Natural killer cell (primary cell): Measurements from ENCODE around the gene ATP2C2. TPM values are rescaled to one million over a fixed set of nuclear protein-coding genes. Genes with fewer than 3 reads are reported as not detected.

Experiments used
- ATAC-seq, 3 donors: fragments of 150-1000 bp in 2 of 3; fragments of 200-7000 bp in 1 of 3; cut with Tn5 transposase; 1 replicate in 1 of 3; 2 replicates in 2 of 3; pipeline ENCODE4 v1.10.0; 2021; ENCODE audit warnings: mild to moderate bottlenecking in 2 of 3, moderate library complexity in 2 of 3
- DNase-seq, 2 donors: peaks; one replicate each; pipeline versions ENCODE4 v3.0.0 to v3.0.0-alpha.2; 2013 to 2021; ENCODE audit warnings: mixed read lengths in 1 of 2
- H3K27ac ChIP-seq: one replicate; pipeline ENCODE4 v1.5.1; 2013; ENCODE audit warnings: mild to moderate bottlenecking, low read length
- H3K27me3 ChIP-seq: one replicate; pipeline ENCODE4 v1.6.1; 2013; ENCODE audit warnings: low read length; ENCODE audit not compliant: control insufficient read depth, insufficient read depth
- H3K36me3 ChIP-seq: one replicate; pipeline ENCODE4 v1.6.1; 2013; ENCODE audit warnings: low read length; ENCODE audit not compliant: control insufficient read depth, insufficient read depth
- H3K4me1 ChIP-seq: one replicate; pipeline ENCODE4 v1.6.1; 2013; ENCODE audit warnings: low read length; ENCODE audit not compliant: control insufficient read depth, insufficient read depth
- H3K4me3 ChIP-seq: one replicate; pipeline ENCODE4 v1.5.1; 2013; ENCODE audit warnings: low read length
- H3K9me3 ChIP-seq: one replicate; pipeline ENCODE4 v1.6.1; 2013; ENCODE audit warnings: low read length; ENCODE audit not compliant: control insufficient read depth, insufficient read depth
- H3K27ac Mint-ChIP-seq, 2 donors: one replicate each; pipeline ENCODE4 v1.8.0; 2022; ENCODE audit warnings: mild to moderate bottlenecking in 2 of 2, mixed read lengths in 2 of 2, moderate library complexity in 1 of 2
- H3K27me3 Mint-ChIP-seq, 2 donors: one replicate each; pipeline ENCODE4 v1.8.0; 2022; ENCODE audit warnings: low read depth in 2 of 2, mixed read lengths in 2 of 2
- H3K36me3 Mint-ChIP-seq: one replicate; pipeline ENCODE4 v1.8.0; 2022; ENCODE audit warnings: mixed read lengths
- H3K4me1 Mint-ChIP-seq, 2 donors: one replicate each; pipeline ENCODE4 v1.8.0; 2022; ENCODE audit warnings: mixed read lengths in 2 of 2
- H3K4me3 Mint-ChIP-seq: one replicate; pipeline ENCODE4 v1.8.0; 2022; ENCODE audit warnings: mild to moderate bottlenecking, moderate library complexity, mixed read lengths
- H3K9me3 Mint-ChIP-seq, 2 donors: one replicate each; pipeline ENCODE4 v1.8.0; 2022; ENCODE audit warnings: mixed read lengths in 2 of 2
- WGBS: methylation state at CpG from one replicate; pipeline ENCODE4 v1.1.7; 2013; ENCODE audit warnings: missing lambda C conversion rate; ENCODE audit not compliant: insufficient coverage; 5-methylcytosine and 5-hydroxymethylcytosine counted together
- intact Hi-C: fragments of 100-400 bp; cut with micrococcal nuclease; formaldehyde crosslinking; loops from one replicate; pipeline ENCODE4 v1.14.2; 2022
- total RNA-seq, 4 donors: library from RNA; stranded (reverse); fragments of 120-200 nt in 1 of 4; gene quantifications; one replicate each; pipeline versions ENCODE4 v1.2.3 to v1.2.4, GENCODE V29; 2013 to 2022
- TF ChIP-seq, protein P1 (sequence below): fragments of 200-600 bp; IDR thresholded peaks from one replicate; pipeline ENCODE4 v1.8.0; 2022; ENCODE audit warnings: antibody characterized with exemption

ATP2C2 gene
- total RNA-seq, 3 donors from 2014 or later (not counting 1 experiment from before 2014, with no cell fraction given) = not detected

- intact Hi-C loops = no loop called here
- TF ChIP-seq, protein P1, sequence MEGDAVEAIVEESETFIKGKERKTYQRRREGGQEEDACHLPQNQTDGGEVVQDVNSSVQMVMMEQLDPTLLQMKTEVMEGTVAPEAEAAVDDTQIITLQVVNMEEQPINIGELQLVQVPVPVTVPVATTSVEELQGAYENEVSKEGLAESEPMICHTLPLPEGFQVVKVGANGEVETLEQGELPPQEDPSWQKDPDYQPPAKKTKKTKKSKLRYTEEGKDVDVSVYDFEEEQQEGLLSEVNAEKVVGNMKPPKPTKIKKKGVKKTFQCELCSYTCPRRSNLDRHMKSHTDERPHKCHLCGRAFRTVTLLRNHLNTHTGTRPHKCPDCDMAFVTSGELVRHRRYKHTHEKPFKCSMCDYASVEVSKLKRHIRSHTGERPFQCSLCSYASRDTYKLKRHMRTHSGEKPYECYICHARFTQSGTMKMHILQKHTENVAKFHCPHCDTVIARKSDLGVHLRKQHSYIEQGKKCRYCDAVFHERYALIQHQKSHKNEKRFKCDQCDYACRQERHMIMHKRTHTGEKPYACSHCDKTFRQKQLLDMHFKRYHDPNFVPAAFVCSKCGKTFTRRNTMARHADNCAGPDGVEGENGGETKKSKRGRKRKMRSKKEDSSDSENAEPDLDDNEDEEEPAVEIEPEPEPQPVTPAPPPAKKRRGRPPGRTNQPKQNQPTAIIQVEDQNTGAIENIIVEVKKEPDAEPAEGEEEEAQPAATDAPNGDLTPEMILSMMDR = no peak
- DNase-seq (no peak), ATAC-seq (no peak)
- Histone ChIP-seq H3K27me3 (no peaks in the 10 kb centered on the region), H3K9me3 (no peaks in the 10 kb centered on the region), H3K27ac (no peak overlapping the region), H3K36me3 (peaks cover 5% of the 10 kb centered on the region), H3K4me1 (no peaks in the 10 kb centered on the region), H3K4me3 (no peak overlapping the region)
- H3K4me1 Mint-ChIP-seq = no peaks in the 10 kb centered on the region
- no peaks in the 10 kb centered on the region for H3K27me3 Mint-ChIP-seq
- no peak overlapping the region for H3K27ac Mint-ChIP-seq
- 98% methylated on average over 3 of the region's 3 CpGs for WGBS
- H3K9me3 Mint-ChIP-seq = no peaks in the 10 kb centered on the region
- peaks cover 7% of the 10 kb centered on the region for H3K36me3 Mint-ChIP-seq
- H3K4me3 Mint-ChIP-seq = no peak overlapping the region
Measured at GRCh38 chr16:84496991-84497390, 128.7 kb downstream of the ATP2C2 start.

DNA sequence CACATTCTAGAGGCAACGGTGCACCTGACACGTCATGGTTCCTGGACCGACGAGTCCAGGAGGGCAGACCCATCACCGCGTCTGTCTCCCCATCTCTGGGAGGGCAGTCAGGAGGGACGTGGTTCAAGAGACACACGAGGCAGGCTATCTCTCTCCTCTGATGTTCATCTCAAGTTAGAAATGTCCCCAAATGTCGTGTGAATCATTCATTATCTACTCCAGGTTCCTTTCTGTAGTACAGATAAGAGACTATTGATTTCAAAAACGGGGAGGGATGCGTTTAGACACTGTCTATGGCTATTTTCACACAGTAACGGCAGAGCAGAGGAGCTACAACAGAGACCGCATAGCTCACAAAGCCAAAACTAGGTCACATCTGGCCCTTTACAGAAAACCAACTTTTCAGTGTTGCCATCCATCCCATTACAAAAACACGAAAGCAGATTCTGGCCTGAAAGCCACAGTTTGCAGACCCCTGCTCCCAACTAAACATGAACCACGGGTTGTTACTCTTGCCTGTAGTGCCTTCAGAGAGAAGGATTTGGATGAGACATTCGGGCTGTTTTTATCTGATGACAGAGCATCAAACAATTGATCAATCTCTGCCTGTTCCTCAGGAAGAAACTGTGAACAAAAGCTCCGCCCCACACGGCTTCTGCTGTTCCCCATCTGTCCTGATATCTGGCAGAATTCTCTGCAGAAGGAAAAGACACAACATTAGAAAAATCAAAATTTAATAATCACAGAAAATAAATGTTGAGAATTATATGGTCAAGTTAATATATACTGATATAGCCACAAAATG, 129.3 kb downstream of the ATP2C2 start:
- Mint-ChIP-seq H3K27me3 (no peaks in the 10 kb centered on the region), H3K4me1 (no peaks in the 10 kb centered on the region), H3K4me3 (no peak overlapping the region), H3K9me3 (no peaks in the 10 kb centered on the region), H3K36me3 (peaks cover 7% of the 10 kb centered on the region), H3K27ac (no peak overlapping the region)
- Histone ChIP-seq H3K36me3 (peaks cover 5% of the 10 kb centered on the region), H3K27ac (no peak overlapping the region), H3K27me3 (no peaks in the 10 kb centered on the region), H3K4me1 (no peaks in the 10 kb centered on the region), H3K9me3 (no peaks in the 10 kb centered on the region), H3K4me3 (no peak overlapping the region)
- WGBS = 86% methylated on average over 18 of the region's 18 CpGs
- ATAC-seq = no peak
- intact Hi-C loops = no loop called here
- TF ChIP-seq, protein P1 = no peak
- no peak for DNase-seq

GRCh38 chr16:84498223-84498610, 129.9 kb downstream of the ATP2C2 start:
- intact Hi-C loops = no loop called here
- Histone ChIP-seq H3K4me1 (no peaks in the 10 kb centered on the region), H3K27ac (no peak overlapping the region), H3K4me3 (no peak overlapping the region), H3K36me3 (peaks cover 5% of the 10 kb centered on the region), H3K27me3 (no peaks in the 10 kb centered on the region), H3K9me3 (no peaks in the 10 kb centered on the region)
- no peak for ATAC-seq
- TF ChIP-seq, protein P1 = no peak
- no peak for DNase-seq
- Mint-ChIP-seq H3K36me3 (peaks cover 7% of the 10 kb centered on the region), H3K27ac (no peak overlapping the region), H3K9me3 (no peaks in the 10 kb centered on the region), H3K27me3 (no peaks in the 10 kb centered on the region), H3K4me3 (no peak overlapping the region), H3K4me1 (no peaks in the 10 kb centered on the region)
- 100% methylated on average over 2 of the region's 2 CpGs for WGBS
